MCF 10A (cell line): ENCODE results near the gene PSAT1. TPM values are rescaled to one million over a fixed set of nuclear protein-coding genes. Genes with fewer than 3 reads are reported as not detected.

Experiments used
- BruUV-seq: library from RNA; stranded (reverse); fragments of 400-500 nt; replicated peaks from 2 replicates; lab custom pipeline; 2021; lab: Mats Ljungman, UMichigan
- CTCF ChIA-PET: fragments of 300-600 bp; sonication (Branson Sonifier 250); formaldehyde crosslinking; extraction: SDS; loops from one replicate; lab custom pipeline; 2021; ENCODE audit warnings: antibody characterized with exemption, inconsistent platforms; lab: Yijun Ruan, JAX
- POLR2A ChIA-PET: fragments of 300-600, 350-650 bp; sonication (Branson Sonifier 250); formaldehyde crosslinking; extraction: SDS; loops from one replicate; lab custom pipeline; 2020; ENCODE audit warnings: antibody characterized with exemption, inconsistent platforms; lab: Yijun Ruan, JAX
- DNase-seq: peaks from one replicate; pipeline ENCODE4 v3.0.0-alpha.2; 2018; ENCODE audit not compliant: unreplicated experiment
- H3K27ac Mint-ChIP-seq: one replicate; pipeline ENCODE4 v1.8.0; 2022; ENCODE audit warnings: mild to moderate bottlenecking, low read depth, mixed read lengths; ENCODE audit not compliant: unreplicated experiment
- H3K27me3 Mint-ChIP-seq: one replicate; pipeline ENCODE4 v1.8.0; 2022; ENCODE audit warnings: mixed read lengths; ENCODE audit not compliant: insufficient read depth, unreplicated experiment
- H3K36me3 Mint-ChIP-seq: one replicate; pipeline ENCODE4 v1.8.0; 2022; ENCODE audit warnings: mild to moderate bottlenecking, moderate library complexity, mixed read lengths; ENCODE audit not compliant: insufficient read depth, unreplicated experiment
- H3K4me1 Mint-ChIP-seq: one replicate; pipeline ENCODE4 v1.8.0; 2022; ENCODE audit warnings: mixed read lengths; ENCODE audit not compliant: insufficient read depth, unreplicated experiment
- H3K4me3 Mint-ChIP-seq: one replicate; pipeline ENCODE4 v1.8.0; 2022; ENCODE audit warnings: mild to moderate bottlenecking, moderate library complexity, mixed read lengths; ENCODE audit not compliant: unreplicated experiment
- H3K9me3 Mint-ChIP-seq: one replicate; pipeline ENCODE4 v1.8.0; 2022; ENCODE audit warnings: mixed read lengths; ENCODE audit not compliant: unreplicated experiment
- CTCF ChIP-seq: fragments of 200-600 bp; IDR thresholded peaks from one replicate; pipeline ENCODE4 v1.8.0; 2022; ENCODE audit warnings: antibody characterized with exemption, mild to moderate bottlenecking; ENCODE audit not compliant: unreplicated experiment
- intact Hi-C: fragments of 100-400 bp; cut with micrococcal nuclease; formaldehyde crosslinking; loops from 2 replicates; pipeline ENCODE4 v1.14.1; 2022
- total RNA-seq: library from RNA; stranded (reverse); gene quantifications from 2 replicates; pipeline ENCODE4 v1.2.3, GENCODE V29; 2022

The PSAT1 gene
- total RNA-seq, 1 experiment from 2014 or later: 326 TPM

- H3K27me3 Mint-ChIP-seq: no peaks in the 10 kb centered on the region
- H3K4me1 Mint-ChIP-seq: no peaks in the 10 kb centered on the region
- intact Hi-C loops: no loop called here
- BruUV-seq: no TSS peak
- no peak for DNase-seq
- no peak overlapping the region for H3K27ac Mint-ChIP-seq
- peaks cover 23% of the 10 kb centered on the region for H3K36me3 Mint-ChIP-seq
- ChIA-PET CTCF (interaction anchor here (1.0 to 1.1 kb wide), 2 partner anchors 8 to 13 kb away, joined by 4 to 5 read pairs; no protein-coding TSS in a partner anchor), POLR2A (interaction anchor here (1.0 to 1.6 kb wide), 2 partner anchors 16 to 26 kb away, joined by 4 to 9 read pairs; no protein-coding TSS in a partner anchor)
- no peaks in the 10 kb centered on the region for H3K9me3 Mint-ChIP-seq
- TF ChIP-seq CTCF: no peak
- H3K4me3 Mint-ChIP-seq: no peak overlapping the region
These were observed 44.3 kb upstream of the PSAT1 start for GRCh38 chr9:78252616-78253015.

GRCh38 chr9:78253285-78253684, 43.6 kb upstream of the PSAT1 start:
- TF ChIP-seq CTCF: no peak
- Mint-ChIP-seq H3K4me3 (no peak overlapping the region), H3K27me3 (no peaks in the 10 kb centered on the region), H3K27ac (no peak overlapping the region), H3K36me3 (peaks cover 16% of the 10 kb centered on the region), H3K4me1 (no peaks in the 10 kb centered on the region), H3K9me3 (no peaks in the 10 kb centered on the region)
- ChIA-PET CTCF (interaction anchor here (0.6 to 0.8 kb wide), 4 partner anchors 41 to 911 kb away, joined by 3 read pairs; partner anchors contain the start of gene PSAT1), POLR2A (interaction anchor here (1.0 to 1.6 kb wide), 2 partner anchors 16 to 25 kb away, joined by 4 to 9 read pairs; no protein-coding TSS in a partner anchor)
- intact Hi-C loops: no loop called here
- no peak for DNase-seq
- BruUV-seq: no TSS peak

GRCh38 chr9:78261403-78262001, 35.4 kb upstream of the PSAT1 start:
- peaks cover 10% of the 10 kb centered on the region for H3K36me3 Mint-ChIP-seq
- CTCF ChIA-PET: interaction anchor here (0.6 to 6.6 kb wide), 11 partner anchors 12 to 1073 kb away, joined by 3 to 60 read pairs (median 4); partner anchors contain the start of gene PSAT1
- no peaks in the 10 kb centered on the region for H3K9me3 Mint-ChIP-seq
- no peaks in the 10 kb centered on the region for H3K4me1 Mint-ChIP-seq
- H3K27ac Mint-ChIP-seq: no peak overlapping the region
- H3K27me3 Mint-ChIP-seq: no peaks in the 10 kb centered on the region
- POLR2A ChIA-PET: interaction anchor here (12.0 kb wide), 1 partner anchor 36 kb away, joined by 85 read pairs; the partner anchor contains the start of gene PSAT1
- TF ChIP-seq CTCF: peak; percentile 61
- BruUV-seq: no TSS peak
- intact Hi-C loops: loop anchor here (1.0 kb wide), 2 partner anchors 35 to 108 kb away; no protein-coding TSS in a partner anchor
- no peak overlapping the region for H3K4me3 Mint-ChIP-seq
- DNase-seq: peak; percentile 45

GRCh38 chr9:78262655-78263054, 34.3 kb upstream of the PSAT1 start:
- no peak overlapping the region for H3K4me3 Mint-ChIP-seq
- ChIA-PET CTCF (interaction anchor here (0.8 to 6.6 kb wide), 7 partner anchors 13 to 106 kb away, joined by 3 to 60 read pairs (median 4); partner anchors contain the start of gene PSAT1), POLR2A (interaction anchor here (12.0 kb wide), 1 partner anchor 35 kb away, joined by 85 read pairs; the partner anchor contains the start of gene PSAT1)
- H3K27me3 Mint-ChIP-seq: no peaks in the 10 kb centered on the region
- TF ChIP-seq CTCF: no peak
- H3K36me3 Mint-ChIP-seq: peaks cover 11% of the 10 kb centered on the region
- BruUV-seq: no TSS peak
- no peak overlapping the region for H3K27ac Mint-ChIP-seq
- intact Hi-C loops: no loop called here
- no peak for DNase-seq
- H3K9me3 Mint-ChIP-seq: no peaks in the 10 kb centered on the region
- H3K4me1 Mint-ChIP-seq: no peaks in the 10 kb centered on the region
